SK-N-SH (cell line): ENCODE results near the gene CBR1. TPM values are rescaled to one million over a fixed set of nuclear protein-coding genes. Genes with fewer than 3 reads are reported as not detected.

Experiments
- CTCF ChIA-PET: fragments of 300-600, 350-600 bp; formaldehyde crosslinking; extraction: SDS; loops from one replicate; lab custom pipeline; 2021; lab: Yijun Ruan, JAX
- POLR2A ChIA-PET: fragments of 350-600 bp; sonication (Branson Sonifier 250); formaldehyde crosslinking; extraction: SDS; loops from one replicate; lab custom pipeline; 2020; ENCODE audit warnings: antibody characterized with exemption, inconsistent platforms; lab: Yijun Ruan, JAX
- DNase-seq: peaks from one replicate; pipeline ENCODE4 v3.0.0; 2012
- H2AFZ ChIP-seq: fragments of 200-600 bp; sonication (generic); 2 replicates; pipeline ENCODE4 v1.8.1; 2016; ENCODE audit warnings: antibody characterized with exemption, mild to moderate bottlenecking, low read depth
- H3F3A ChIP-seq: fragments of 200-600 bp; sonication (generic); replicated peaks from 2 replicates; pipeline ENCODE3; 2016; ENCODE audit warnings: antibody characterized with exemption, mild to moderate bottlenecking; ENCODE audit not compliant: insufficient read depth
- H3K27ac ChIP-seq, 2 experiments: fragments of 200-500 bp in 1 of 2; fragments of 200-600 bp in 1 of 2; sonication (Bioruptor generic) in 1 of 2; sonication (generic), shearing (Covaris generic) in 1 of 2; 2 replicates each; pipeline versions ENCODE4 v1.5.1 to v1.6.1; 2014 to 2016; ENCODE audit warnings: low read depth in 2 of 2, inconsistent platforms in 1 of 2, low read length in 1 of 2, mild to moderate bottlenecking in 1 of 2, mixed read lengths in 1 of 2
- H3K27me3 ChIP-seq: fragments of 200-600 bp; sonication (generic), shearing (Covaris generic); 2 replicates; pipeline ENCODE4 v1.6.1; 2016; ENCODE audit warnings: mixed run types; ENCODE audit not compliant: insufficient read depth
- H3K36me3 ChIP-seq, 2 experiments: fragments of 200-500 bp in 1 of 2; fragments of 200-600 bp in 1 of 2; sonication (Bioruptor generic) in 1 of 2; sonication (generic) in 1 of 2; replicated peaks in 1 of 2; 2 replicates each; pipeline versions ENCODE3 to v1.5.1; 2014 to 2016; ENCODE audit warnings: low read length in 1 of 2, mild to moderate bottlenecking in 1 of 2; ENCODE audit not compliant: insufficient read depth in 2 of 2, control insufficient read depth in 1 of 2
- H3K4me1 ChIP-seq, 2 experiments: fragments of 200-500 bp in 1 of 2; fragments of 200-600 bp in 1 of 2; sonication (Bioruptor generic) in 1 of 2; sonication (generic), shearing (Covaris generic) in 1 of 2; 2 replicates each; pipeline versions ENCODE4 v1.5.1 to v1.6.1; 2014 to 2016; ENCODE audit warnings: low read depth in 1 of 2, low read length in 1 of 2, mixed run types in 1 of 2; ENCODE audit not compliant: insufficient read depth in 2 of 2, control insufficient read depth in 1 of 2
- H3K4me2 ChIP-seq: fragments of 200-600 bp; sonication (generic), shearing (Covaris generic); 2 replicates; pipeline ENCODE4 v1.6.1; 2017; ENCODE audit warnings: mixed run types
- H3K4me3 ChIP-seq, 2 experiments: fragments of 200-500 bp in 1 of 2; fragments of 200-600 bp in 1 of 2; sonication (Bioruptor generic) in 1 of 2; sonication (generic), shearing (Covaris generic) in 1 of 2; 2 replicates each; pipeline versions ENCODE4 v1.5.1 to v1.8.1; 2014 to 2016; ENCODE audit warnings: low read depth in 2 of 2, inconsistent platforms in 1 of 2, low read length in 1 of 2, mild to moderate bottlenecking in 1 of 2, mixed read lengths in 1 of 2, moderate library complexity in 1 of 2
- H3K79me2 ChIP-seq: fragments of 200-600 bp; sonication (generic); 2 replicates; pipeline ENCODE4 v1.8.1; 2017; ENCODE audit warnings: mild to moderate bottlenecking; ENCODE audit not compliant: insufficient read depth
- H3K9ac ChIP-seq: fragments of 200-600 bp; sonication (generic); 2 replicates; pipeline ENCODE4 v1.6.1; 2017; ENCODE audit warnings: mixed run types
- H3K9me2 ChIP-seq: fragments of 200-600 bp; sonication (generic); 2 replicates; pipeline ENCODE4 v1.6.1; 2017; ENCODE audit warnings: mixed run types
- H3K9me3 ChIP-seq: fragments of 200-600 bp; sonication (generic); 2 replicates; pipeline ENCODE4 v1.6.1; 2017; ENCODE audit warnings: mixed run types, mild to moderate bottlenecking, moderate library complexity
- H4K20me1 ChIP-seq: fragments of 200-600 bp; sonication (generic); 2 replicates; pipeline ENCODE4 v1.6.1; 2017; ENCODE audit warnings: mild to moderate bottlenecking, mixed run types; ENCODE audit not compliant: insufficient read depth
- ELF1 ChIP-seq: IDR thresholded peaks from 2 replicates; pipeline ENCODE4 v1.4.0; 2012
- EZH2phosphoT487 ChIP-seq: fragments of 200-600 bp; sonication (generic); IDR thresholded peaks from 2 replicates; pipeline ENCODE4 v1.6.1; 2017; ENCODE audit warnings: low read depth, mixed run types, mild to moderate bottlenecking, antibody characterized with exemption, moderate library complexity, borderline replicate concordance
- FOSL2 ChIP-seq: IDR thresholded peaks from 2 replicates; pipeline ENCODE4 v1.4.0; 2012; ENCODE audit warnings: low read depth, mild to moderate bottlenecking, moderate library complexity, borderline replicate concordance
- FOXJ3 ChIP-seq: sonication (generic); formaldehyde crosslinking; IDR thresholded peaks from 2 replicates; pipeline ENCODE4 v1.5.1; 2020; ENCODE audit warnings: mild to moderate bottlenecking, missing genetic modification reagents
- FOXM1 ChIP-seq: IDR thresholded peaks from 2 replicates; pipeline ENCODE4 v1.4.0; 2012; ENCODE audit warnings: low read depth, mild to moderate bottlenecking
- GABPA ChIP-seq: IDR thresholded peaks from 2 replicates; pipeline ENCODE4 v1.4.0; 2012; ENCODE audit warnings: low read depth, mild to moderate bottlenecking
- GATA2 ChIP-seq: sonication (generic); formaldehyde crosslinking; IDR thresholded peaks from 2 replicates; pipeline ENCODE4 v1.5.0; 2020; ENCODE audit warnings: mild to moderate bottlenecking, missing genetic modification reagents
- JUND ChIP-seq: IDR thresholded peaks from 2 replicates; pipeline ENCODE4 v1.4.0; 2012
- MXI1 ChIP-seq: IDR thresholded peaks from 2 replicates; pipeline ENCODE4 v1.6.1; 2012; ENCODE audit warnings: mild to moderate bottlenecking, low read depth, low read length, improper control_type of control experiment
- NFIC ChIP-seq: IDR thresholded peaks from 2 replicates; pipeline ENCODE4 v1.4.0; 2012; ENCODE audit warnings: borderline replicate concordance
- POLR2AphosphoS5 ChIP-seq: IDR thresholded peaks from 2 replicates; pipeline ENCODE4 v1.6.1; 2012; ENCODE audit warnings: low read depth, low read length
- RAD21 ChIP-seq: IDR thresholded peaks from 2 replicates; pipeline ENCODE4 v1.6.1; 2012; ENCODE audit warnings: mild to moderate bottlenecking, low read length
- RXRA ChIP-seq: IDR thresholded peaks from 2 replicates; pipeline ENCODE4 v1.4.0; 2012; ENCODE audit warnings: low read depth, mild to moderate bottlenecking, borderline replicate concordance
- SMC3 ChIP-seq: IDR thresholded peaks from 2 replicates; pipeline ENCODE4 v1.6.1; 2012; ENCODE audit warnings: low read depth, low read length, improper control_type of control experiment
- TAF1 ChIP-seq: IDR thresholded peaks from 2 replicates; pipeline ENCODE4 v1.6.1; 2012; ENCODE audit warnings: low read depth, mild to moderate bottlenecking, low read length, moderate library complexity, borderline replicate concordance
- TCF12 ChIP-seq: IDR thresholded peaks from 2 replicates; pipeline ENCODE4 v1.4.0; 2012
- TEAD4 ChIP-seq: IDR thresholded peaks from 2 replicates; pipeline ENCODE4 v1.4.0; 2012; ENCODE audit warnings: mild to moderate bottlenecking, borderline replicate concordance; ENCODE audit not compliant: insufficient read depth
- WGBS: methylation state at CpG from one replicate; pipeline ENCODE4 v1.1.6; 2017; ENCODE audit warnings: low lambda C conversion rate; 5-methylcytosine and 5-hydroxymethylcytosine counted together
- polyA plus RNA-seq, 3 experiments: library from polyadenylated mRNA; depleted of rRNA; stranded (reverse); fragments of >200 nt; gene quantifications; 2 replicates each; pipeline ENCODE4 v1.2.3, GENCODE V29; 2012
- TF ChIP-seq, protein P1 (sequence below): fragments of 150-350 bp; IDR thresholded peaks from 2 replicates; pipeline ENCODE4 v1.6.1; 2017; ENCODE audit warnings: antibody characterized with exemption, low read length, low read depth, borderline replicate concordance
- TF ChIP-seq, protein P2 (sequence below): IDR thresholded peaks from 2 replicates; pipeline ENCODE4 v1.4.0; 2012; ENCODE audit warnings: low read depth, borderline replicate concordance
- TF ChIP-seq, protein P3 (sequence below): IDR thresholded peaks from 2 replicates; pipeline ENCODE4; 2012

CBR1 gene
- polyA plus RNA-seq, 1 of the 3 experiments (the other 2 are of a cell fraction), result 136 TPM

DNA sequence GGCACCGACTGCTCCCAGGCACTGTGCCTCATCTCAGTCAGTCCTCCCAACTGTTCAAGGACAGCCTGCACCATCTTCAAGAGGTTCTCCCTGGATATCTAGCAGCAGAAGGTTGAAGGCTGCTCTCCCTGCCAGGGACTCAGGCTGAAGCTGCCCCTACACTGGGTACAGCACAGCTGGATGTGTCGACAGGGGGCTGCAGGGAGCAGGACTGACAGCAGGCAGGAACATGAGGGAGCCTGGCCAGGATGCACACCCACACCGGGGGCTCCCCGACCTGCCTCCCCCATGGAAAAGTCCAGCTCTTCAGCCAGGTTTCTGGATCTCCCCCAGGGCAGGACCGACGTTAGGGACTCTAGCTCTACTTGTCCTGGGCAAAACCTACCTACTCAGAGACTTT lies 30.0 kb upstream of the CBR1 start:
- Histone ChIP-seq H3K79me2 (no peaks in the 10 kb centered on the region; the same call in 1 of the 2 replicates), H3K27me3 (no peaks in the 10 kb centered on the region)
- WGBS, result 92% methylated on average over 4 of the region's 6 CpGs
- TF ChIP-seq TEAD4, result no peak
- TF ChIP-seq GABPA, result no peak
- TF ChIP-seq, all 33 proteins: peak for 0
- POLR2A ChIA-PET, result interaction anchor here (1.1 kb wide), 1 partner anchor 11 kb away, joined by 3 read pairs; no protein-coding TSS in a partner anchor
- H3K4me2 ChIP-seq, result no peak overlapping the region
- DNase-seq, result no peak
- H3K9me3 ChIP-seq, result no peaks in the 10 kb centered on the region
- no peak overlapping the region for H3K9ac ChIP-seq
- H3F3A ChIP-seq, result no peaks in the 10 kb centered on the region
- no peak overlapping the region for H2AFZ ChIP-seq
- CTCF ChIA-PET, result interaction anchor here (1.1 to 1.7 kb wide), 2 partner anchors 20 to 73 kb away, joined by 3 to 4 read pairs; partner anchors contain the start of gene SETD4
- no peak overlapping the region for H3K4me3 ChIP-seq
- H3K4me1 ChIP-seq, result peaks cover 0 to 20% of the 10 kb centered on the region in 2 experiments; a peak in 2 of 4 replicates
- H4K20me1 ChIP-seq, result no peaks in the 10 kb centered on the region
- peaks cover 63 to 80% of the 10 kb centered on the region in 2 experiments for H3K36me3 ChIP-seq
- no peaks in the 10 kb centered on the region for H3K9me2 ChIP-seq
- no peak overlapping the region for H3K27ac ChIP-seq

DNA sequence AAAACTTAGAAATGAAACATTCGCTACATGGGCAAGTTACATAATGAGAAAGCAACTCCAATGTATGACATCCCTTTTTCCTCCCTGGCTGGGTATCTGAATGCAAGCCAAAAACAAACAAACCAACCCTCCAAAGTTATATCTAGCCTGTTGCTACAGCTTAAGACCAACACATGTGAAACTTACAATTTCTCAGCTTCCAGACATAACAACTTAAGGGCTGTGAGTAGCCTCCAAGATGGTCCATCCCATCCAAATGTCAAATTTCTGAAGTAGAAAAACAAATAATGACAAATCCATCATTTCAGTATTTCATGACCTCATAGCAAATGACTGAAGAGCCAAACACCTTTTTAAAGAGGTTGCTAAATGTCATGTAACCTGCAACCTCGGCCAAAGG lies 29.4 kb upstream of the CBR1 start:
- no peak for TF ChIP-seq ELF1
- TF ChIP-seq TAF1, result no peak
- TF ChIP-seq JUND, result no peak
- no peak for TF ChIP-seq NFIC
- TF ChIP-seq TCF12, result no peak
- TF ChIP-seq FOSL2, result no peak
- TF ChIP-seq, protein P1, sequence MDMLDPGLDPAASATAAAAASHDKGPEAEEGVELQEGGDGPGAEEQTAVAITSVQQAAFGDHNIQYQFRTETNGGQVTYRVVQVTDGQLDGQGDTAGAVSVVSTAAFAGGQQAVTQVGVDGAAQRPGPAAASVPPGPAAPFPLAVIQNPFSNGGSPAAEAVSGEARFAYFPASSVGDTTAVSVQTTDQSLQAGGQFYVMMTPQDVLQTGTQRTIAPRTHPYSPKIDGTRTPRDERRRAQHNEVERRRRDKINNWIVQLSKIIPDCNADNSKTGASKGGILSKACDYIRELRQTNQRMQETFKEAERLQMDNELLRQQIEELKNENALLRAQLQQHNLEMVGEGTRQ, result no peak
- no peak for TF ChIP-seq RXRA
- no peak for TF ChIP-seq MXI1
- TF ChIP-seq, protein P2, sequence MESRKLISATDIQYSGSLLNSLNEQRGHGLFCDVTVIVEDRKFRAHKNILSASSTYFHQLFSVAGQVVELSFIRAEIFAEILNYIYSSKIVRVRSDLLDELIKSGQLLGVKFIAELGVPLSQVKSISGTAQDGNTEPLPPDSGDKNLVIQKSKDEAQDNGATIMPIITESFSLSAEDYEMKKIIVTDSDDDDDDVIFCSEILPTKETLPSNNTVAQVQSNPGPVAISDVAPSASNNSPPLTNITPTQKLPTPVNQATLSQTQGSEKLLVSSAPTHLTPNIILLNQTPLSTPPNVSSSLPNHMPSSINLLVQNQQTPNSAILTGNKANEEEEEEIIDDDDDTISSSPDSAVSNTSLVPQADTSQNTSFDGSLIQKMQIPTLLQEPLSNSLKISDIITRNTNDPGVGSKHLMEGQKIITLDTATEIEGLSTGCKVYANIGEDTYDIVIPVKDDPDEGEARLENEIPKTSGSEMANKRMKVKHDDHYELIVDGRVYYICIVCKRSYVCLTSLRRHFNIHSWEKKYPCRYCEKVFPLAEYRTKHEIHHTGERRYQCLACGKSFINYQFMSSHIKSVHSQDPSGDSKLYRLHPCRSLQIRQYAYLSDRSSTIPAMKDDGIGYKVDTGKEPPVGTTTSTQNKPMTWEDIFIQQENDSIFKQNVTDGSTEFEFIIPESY, result no peak
- TF ChIP-seq POLR2AphosphoS5, result no peak
- no peak for TF ChIP-seq FOXM1
- TF ChIP-seq, protein P3, sequence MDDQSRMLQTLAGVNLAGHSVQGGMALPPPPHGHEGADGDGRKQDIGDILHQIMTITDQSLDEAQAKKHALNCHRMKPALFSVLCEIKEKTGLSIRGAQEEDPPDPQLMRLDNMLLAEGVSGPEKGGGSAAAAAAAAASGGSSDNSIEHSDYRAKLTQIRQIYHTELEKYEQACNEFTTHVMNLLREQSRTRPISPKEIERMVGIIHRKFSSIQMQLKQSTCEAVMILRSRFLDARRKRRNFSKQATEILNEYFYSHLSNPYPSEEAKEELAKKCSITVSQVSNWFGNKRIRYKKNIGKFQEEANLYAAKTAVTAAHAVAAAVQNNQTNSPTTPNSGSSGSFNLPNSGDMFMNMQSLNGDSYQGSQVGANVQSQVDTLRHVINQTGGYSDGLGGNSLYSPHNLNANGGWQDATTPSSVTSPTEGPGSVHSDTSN, result no peak
- no peak for TF ChIP-seq GATA2 (CRISPR knock-in tag)
- TF ChIP-seq EZH2phosphoT487, result no peak
- no peak for TF ChIP-seq FOXJ3 (CRISPR knock-in tag)
- TF ChIP-seq SMC3, result no peak
- TF ChIP-seq RAD21, result no peak
- TF ChIP-seq, all 33 proteins: peak for 0
- Histone ChIP-seq H3K4me2 (no peak overlapping the region), H4K20me1 (no peaks in the 10 kb centered on the region), H3K4me3 (no peak overlapping the region), H3K27me3 (no peaks in the 10 kb centered on the region), H3K36me3 (peaks cover 66 to 81% of the 10 kb centered on the region in 2 experiments), H3K4me1 (peaks cover 0 to 15% of the 10 kb centered on the region in 2 experiments; a peak in 2 of 4 replicates), H3K9me2 (no peaks in the 10 kb centered on the region), H3K79me2 (no peaks in the 10 kb centered on the region; the same call in 1 of the 2 replicates), H3K9me3 (no peaks in the 10 kb centered on the region), H3F3A (no peaks in the 10 kb centered on the region), H3K9ac (no peak overlapping the region), H2AFZ (no peak overlapping the region), H3K27ac (no peak overlapping the region)
- CTCF ChIA-PET, result interaction anchor here (1.0 to 1.8 kb wide), 2 partner anchors 13 to 1154 kb away, joined by 4 to 6 read pairs; no protein-coding TSS in a partner anchor
- POLR2A ChIA-PET, result interaction anchor here (0.9 to 1.1 kb wide), 2 partner anchors 10 to 29 kb away, joined by 3 read pairs; partner anchors contain the start of gene CBR1
- no peak for DNase-seq
- WGBS, result 89% methylated on average over 2 of the region's 2 CpGs
